SJCRH30 (cell line): ENCODE results near the gene LEP. TPM values are rescaled to one million over a fixed set of nuclear protein-coding genes. Genes with fewer than 3 reads are reported as not detected.

Experiments used
- DNase-seq, 2 experiments: peaks; one replicate each; pipeline ENCODE4 v3.0.0-alpha.2; 2015 to 2020
- H3K27ac ChIP-seq: fragments of 250-450 bp; sonication (Bioruptor Pico); 2 replicates; pipeline ENCODE4 v1.5.1; 2020; ENCODE audit warnings: mild to moderate bottlenecking, moderate library complexity
- H3K27me3 ChIP-seq: fragments of 250-450 bp; sonication (Bioruptor Pico); 2 replicates; pipeline ENCODE4 v1.5.1; 2020; ENCODE audit warnings: mild to moderate bottlenecking, moderate library complexity
- H3K36me3 ChIP-seq: fragments of 250-450 bp; sonication (Bioruptor Pico); 2 replicates; pipeline ENCODE4 v1.5.1; 2020; ENCODE audit warnings: mild to moderate bottlenecking, moderate library complexity
- H3K4me1 ChIP-seq: fragments of 250-450 bp; sonication (Bioruptor Pico); 2 replicates; pipeline ENCODE4 v1.5.1; 2020; ENCODE audit warnings: mild to moderate bottlenecking, moderate library complexity
- H3K4me3 ChIP-seq: fragments of 250-450 bp; sonication (Bioruptor Pico); 2 replicates; pipeline ENCODE4 v1.5.1; 2020; ENCODE audit warnings: mild to moderate bottlenecking, moderate library complexity
- H3K9me3 ChIP-seq: fragments of 250-450 bp; sonication (Bioruptor Pico); replicated peaks from 2 replicates; pipeline ENCODE4 v1.5.1; 2020; ENCODE audit warnings: mild to moderate bottlenecking, moderate library complexity
- total RNA-seq: library from RNA; depleted of rRNA; stranded (reverse); fragments of >200 nt; shearing (Covaris generic); gene quantifications from 2 replicates; pipeline ENCODE4 v1.2.3, GENCODE V29; 2014

The LEP gene
- total RNA-seq, 1 experiment from 2014 or later, result not detected

DNA sequence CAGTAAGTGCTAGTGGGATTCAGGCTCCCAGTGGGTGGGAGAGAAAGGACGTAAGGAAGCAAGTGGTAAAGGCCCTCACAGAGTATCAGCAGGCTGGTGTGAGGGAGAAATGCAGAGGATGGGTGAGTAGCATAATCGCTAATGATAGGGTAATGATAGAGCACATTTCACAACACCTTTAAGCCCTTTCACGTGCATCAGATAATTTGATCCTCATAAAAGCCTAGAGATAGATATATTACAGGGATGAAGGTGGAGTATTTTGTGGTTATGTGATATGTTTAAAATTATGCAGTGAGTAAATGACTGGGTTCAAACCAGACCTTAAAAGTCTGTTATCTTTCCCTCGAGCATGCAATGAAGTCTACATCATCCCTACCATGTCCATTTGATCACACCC lies 10.3 kb downstream of the LEP start:
- H3K4me1 ChIP-seq, result no peaks in the 10 kb centered on the region
- H3K27ac ChIP-seq, result no peak overlapping the region
- 0 out of 2 replicates have a peak, but pooled peaks cover 3% of the 10 kb centered on the region for H3K27me3 ChIP-seq
- no peak overlapping the region for H3K4me3 ChIP-seq
- DNase-seq, result no peak
- no peaks in the 10 kb centered on the region for H3K36me3 ChIP-seq
- no peaks in the 10 kb centered on the region for H3K9me3 ChIP-seq

DNA sequence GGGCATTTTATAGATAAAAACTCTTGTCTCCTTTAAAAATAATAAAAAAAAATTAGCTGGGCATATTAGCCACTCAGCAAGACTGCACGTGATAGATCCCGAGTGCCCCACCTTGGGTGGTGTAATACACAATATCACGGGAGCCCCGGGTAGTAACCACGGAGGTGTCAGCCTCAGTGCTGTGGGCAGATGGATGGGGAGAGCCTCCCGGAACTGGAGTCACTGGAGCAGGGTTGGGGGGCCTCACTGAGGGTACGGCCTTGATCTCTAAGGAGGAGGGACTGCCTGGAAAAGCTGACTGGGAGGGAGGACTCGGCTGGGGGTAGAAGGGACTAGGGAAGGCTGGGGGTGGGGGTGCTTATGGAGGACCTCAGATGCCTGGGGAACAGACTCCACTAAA lies 12.6 kb downstream of the LEP start:
- no peak overlapping the region for H3K4me3 ChIP-seq
- DNase-seq, result no peak
- H3K9me3 ChIP-seq, result no peaks in the 10 kb centered on the region
- H3K4me1 ChIP-seq, result no peaks in the 10 kb centered on the region
- no peak overlapping the region for H3K27ac ChIP-seq
- H3K36me3 ChIP-seq, result no peaks in the 10 kb centered on the region
- 0 out of 2 replicates have a peak, but pooled peaks cover 3% of the 10 kb centered on the region for H3K27me3 ChIP-seq

DNA sequence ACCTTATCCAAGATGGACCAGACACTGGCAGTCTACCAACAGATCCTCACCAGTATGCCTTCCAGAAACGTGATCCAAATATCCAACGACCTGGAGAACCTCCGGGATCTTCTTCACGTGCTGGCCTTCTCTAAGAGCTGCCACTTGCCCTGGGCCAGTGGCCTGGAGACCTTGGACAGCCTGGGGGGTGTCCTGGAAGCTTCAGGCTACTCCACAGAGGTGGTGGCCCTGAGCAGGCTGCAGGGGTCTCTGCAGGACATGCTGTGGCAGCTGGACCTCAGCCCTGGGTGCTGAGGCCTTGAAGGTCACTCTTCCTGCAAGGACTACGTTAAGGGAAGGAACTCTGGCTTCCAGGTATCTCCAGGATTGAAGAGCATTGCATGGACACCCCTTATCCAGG lies 13.4 kb downstream of the LEP start:
- H3K4me1 ChIP-seq, result peaks cover 5% of the 10 kb centered on the region
- no peaks in the 10 kb centered on the region for H3K36me3 ChIP-seq
- 0 out of 2 replicates have a peak, but pooled peaks cover 3% of the 10 kb centered on the region for H3K27me3 ChIP-seq
- H3K9me3 ChIP-seq, result no peaks in the 10 kb centered on the region
- H3K27ac ChIP-seq, result no peak overlapping the region
- H3K4me3 ChIP-seq, result no peak overlapping the region
- no peak for DNase-seq

DNA sequence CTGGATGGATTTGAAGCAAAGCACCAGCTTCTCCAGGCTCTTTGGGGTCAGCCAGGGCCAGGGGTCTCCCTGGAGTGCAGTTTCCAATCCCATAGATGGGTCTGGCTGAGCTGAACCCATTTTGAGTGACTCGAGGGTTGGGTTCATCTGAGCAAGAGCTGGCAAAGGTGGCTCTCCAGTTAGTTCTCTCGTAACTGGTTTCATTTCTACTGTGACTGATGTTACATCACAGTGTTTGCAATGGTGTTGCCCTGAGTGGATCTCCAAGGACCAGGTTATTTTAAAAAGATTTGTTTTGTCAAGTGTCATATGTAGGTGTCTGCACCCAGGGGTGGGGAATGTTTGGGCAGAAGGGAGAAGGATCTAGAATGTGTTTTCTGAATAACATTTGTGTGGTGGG lies 14.2 kb downstream of the LEP start:
- Histone ChIP-seq H3K4me1 (peaks cover 10% of the 10 kb centered on the region), H3K27ac (no peak overlapping the region), H3K27me3 (no peaks in the 10 kb centered on the region), H3K4me3 (no peak overlapping the region), H3K9me3 (no peaks in the 10 kb centered on the region), H3K36me3 (no peaks in the 10 kb centered on the region)
- no peak for DNase-seq

DNA sequence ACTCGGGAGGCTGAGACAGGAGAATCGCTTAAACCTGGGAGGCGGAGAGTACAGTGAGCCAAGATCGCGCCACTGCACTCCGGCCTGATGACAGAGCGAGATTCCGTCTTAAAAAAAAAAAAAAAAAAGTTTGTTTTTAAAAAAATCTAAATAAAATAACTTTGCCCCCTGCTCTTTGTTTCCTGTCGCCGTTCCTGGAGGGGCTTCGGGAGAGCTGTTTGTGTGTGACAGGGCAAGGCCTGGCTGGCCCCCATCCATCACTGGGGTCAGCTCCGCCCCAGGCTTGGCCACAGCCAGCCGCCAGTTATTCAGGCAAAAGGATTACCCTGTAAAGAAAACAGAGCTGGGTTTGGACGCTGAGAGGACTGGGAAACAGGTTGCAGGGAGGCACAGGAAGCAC lies 16.4 kb downstream of the LEP start:
- DNase-seq, result no peak
- Histone ChIP-seq H3K36me3 (no peaks in the 10 kb centered on the region), H3K27ac (no peak overlapping the region), H3K4me3 (no peak overlapping the region), H3K4me1 (peaks cover 10% of the 10 kb centered on the region), H3K9me3 (no peaks in the 10 kb centered on the region), H3K27me3 (no peaks in the 10 kb centered on the region)

DNA sequence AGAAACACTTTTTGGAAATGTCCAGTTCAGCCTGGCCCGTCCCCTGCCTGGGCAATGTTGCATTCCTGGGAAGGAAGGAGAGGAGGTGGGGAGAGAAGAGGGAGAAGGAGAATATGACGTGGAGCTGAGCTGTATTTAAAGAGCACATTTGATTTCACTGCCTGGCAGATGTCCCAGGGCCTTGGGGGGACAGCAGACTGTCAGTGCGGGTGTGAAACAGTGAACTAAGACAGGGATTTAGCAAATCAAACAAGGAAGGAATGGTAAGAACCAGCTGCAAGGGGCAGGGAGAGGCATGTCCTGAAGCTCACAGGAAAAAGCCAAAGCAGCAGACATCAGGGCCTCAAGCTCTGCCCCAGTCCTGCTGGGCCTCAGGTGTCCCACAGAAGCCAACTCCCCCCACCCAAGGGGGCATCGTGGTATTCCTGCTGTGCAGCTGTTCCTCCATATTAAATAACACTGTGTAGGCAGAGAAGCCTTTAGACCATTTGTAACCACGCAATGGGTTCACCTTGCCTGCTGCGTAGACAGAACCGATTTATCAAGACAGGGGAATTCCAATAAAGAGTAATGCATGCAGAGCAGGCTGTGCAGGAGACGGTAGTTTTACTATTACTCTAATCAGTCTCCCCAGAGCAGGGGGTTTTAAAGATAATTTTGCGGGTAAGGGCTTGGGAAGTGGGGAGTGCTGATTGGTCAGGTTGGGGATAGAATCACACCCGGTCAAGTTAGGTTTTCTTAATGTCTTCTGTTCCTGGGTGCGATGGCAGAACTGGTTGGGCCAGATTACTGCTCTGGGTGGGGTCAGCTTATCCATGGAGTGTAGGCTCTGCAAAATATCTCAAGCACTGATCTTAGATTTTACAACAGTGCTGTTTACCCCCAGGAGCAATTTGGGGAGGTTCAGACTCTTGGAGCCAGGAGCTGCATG lies 18.3 kb downstream of the LEP start:
- Histone ChIP-seq H3K27me3 (no peaks in the 10 kb centered on the region), H3K4me3 (no peak overlapping the region), H3K36me3 (no peaks in the 10 kb centered on the region), H3K4me1 (peaks cover 10% of the 10 kb centered on the region), H3K27ac (no peak overlapping the region), H3K9me3 (no peaks in the 10 kb centered on the region)
- DNase-seq, result peak; percentile 69 to 80

DNA sequence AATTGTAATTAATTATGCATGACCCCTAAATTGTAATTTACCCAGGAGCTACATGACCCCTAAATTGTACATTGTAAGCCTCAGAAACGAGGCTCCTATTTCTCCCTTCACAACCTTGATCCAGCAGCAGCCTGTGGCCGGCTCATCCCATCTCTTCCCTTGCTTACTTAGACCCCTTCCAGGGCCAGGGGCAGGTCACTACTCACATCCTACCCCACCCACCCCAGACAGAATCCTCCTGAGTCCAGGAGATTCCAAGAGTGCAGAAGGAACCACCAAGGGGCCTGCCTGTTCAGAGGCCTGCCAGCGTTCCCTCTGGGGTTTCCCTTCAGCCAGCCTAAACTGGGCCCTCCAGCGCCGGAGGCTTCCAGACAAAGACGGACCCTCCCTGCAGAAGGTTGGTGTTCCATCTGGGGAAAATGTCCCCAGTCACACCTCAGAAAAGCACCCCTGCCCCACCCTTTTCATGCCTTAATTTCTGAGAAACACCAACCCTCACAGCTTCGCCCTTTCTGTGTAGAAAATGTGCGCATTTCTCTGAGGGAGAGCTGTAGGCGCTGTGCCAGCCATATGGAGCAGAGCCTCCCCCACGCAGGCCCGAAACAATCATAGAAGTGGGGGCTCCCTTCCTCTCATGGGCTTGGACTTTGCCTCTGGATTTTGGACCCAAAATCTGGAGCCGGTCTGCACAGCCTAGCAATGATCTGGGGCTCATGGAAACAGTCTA lies 19.2 kb downstream of the LEP start:
- H3K4me1 ChIP-seq, result peaks cover 10% of the 10 kb centered on the region
- no peaks in the 10 kb centered on the region for H3K36me3 ChIP-seq
- H3K4me3 ChIP-seq, result no peak overlapping the region
- no peak overlapping the region for H3K27ac ChIP-seq
- no peaks in the 10 kb centered on the region for H3K9me3 ChIP-seq
- no peaks in the 10 kb centered on the region for H3K27me3 ChIP-seq
- no peak for DNase-seq

DNA sequence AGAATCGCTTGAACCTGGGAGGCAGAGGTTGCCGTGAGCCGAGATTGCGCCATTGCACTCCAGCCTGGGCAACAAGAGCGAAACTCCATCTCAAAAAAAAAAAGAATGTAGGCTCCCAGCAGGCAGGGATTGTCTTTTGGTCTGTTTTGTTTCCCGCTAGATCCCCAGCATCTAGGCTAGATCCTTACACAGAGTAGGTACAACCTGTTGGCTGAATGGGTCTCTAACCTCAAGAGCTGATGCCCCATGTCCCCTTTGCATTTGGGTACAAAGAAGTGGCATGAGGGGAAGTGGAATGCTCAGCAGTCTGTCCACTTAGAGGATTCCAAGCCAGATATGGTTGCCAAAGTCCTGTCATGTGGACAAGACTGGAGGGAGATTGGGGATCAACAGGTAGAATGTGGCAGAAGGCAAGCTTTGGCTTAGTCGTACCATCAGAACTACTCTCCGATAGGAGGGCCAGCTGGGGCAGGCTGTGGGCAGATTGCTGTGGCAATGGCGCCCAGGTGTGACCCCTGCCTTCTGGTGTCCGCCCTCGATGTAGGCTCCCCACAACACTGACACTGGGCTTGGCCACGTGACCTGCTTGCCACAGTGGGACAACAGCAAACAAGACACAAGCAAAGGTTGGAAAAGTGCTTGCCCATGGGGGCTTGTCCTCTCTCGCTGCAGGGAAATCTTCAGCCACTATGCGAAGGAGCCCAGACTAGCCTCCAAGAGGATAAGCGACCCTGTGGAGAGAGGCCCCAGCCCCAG lies 21.4 kb downstream of the LEP start:
- H3K4me3 ChIP-seq, result no peak overlapping the region
- DNase-seq, result no peak
- H3K4me1 ChIP-seq, result peaks cover 19% of the 10 kb centered on the region
- no peaks in the 10 kb centered on the region for H3K36me3 ChIP-seq
- H3K9me3 ChIP-seq, result no peaks in the 10 kb centered on the region
- no peaks in the 10 kb centered on the region for H3K27me3 ChIP-seq
- H3K27ac ChIP-seq, result no peak overlapping the region

DNA sequence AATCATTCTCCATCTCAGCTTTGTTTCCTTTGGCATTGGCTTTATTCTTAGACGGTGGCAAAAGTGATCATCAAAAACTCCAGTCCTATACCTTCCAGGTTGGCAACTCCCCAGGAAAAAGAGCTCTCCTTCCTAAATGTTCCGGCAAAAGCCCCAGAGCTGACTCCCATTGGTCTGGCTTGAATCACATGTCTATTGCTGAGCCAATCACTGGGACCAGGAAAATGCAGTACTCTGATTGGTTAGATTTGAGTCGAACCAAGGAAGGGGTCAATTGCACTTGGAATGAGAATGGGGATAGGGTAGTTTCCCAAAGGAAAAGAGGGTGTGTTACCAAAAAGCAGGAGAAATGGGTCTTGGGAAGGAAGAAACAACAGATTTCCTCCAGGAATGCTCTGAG lies 22.3 kb downstream of the LEP start:
- Histone ChIP-seq H3K9me3 (no peaks in the 10 kb centered on the region), H3K4me1 (peaks cover 19% of the 10 kb centered on the region), H3K36me3 (no peaks in the 10 kb centered on the region), H3K27me3 (no peaks in the 10 kb centered on the region), H3K4me3 (no peak overlapping the region), H3K27ac (no peak overlapping the region)
- peak; percentile 21 to 52 for DNase-seq

DNA sequence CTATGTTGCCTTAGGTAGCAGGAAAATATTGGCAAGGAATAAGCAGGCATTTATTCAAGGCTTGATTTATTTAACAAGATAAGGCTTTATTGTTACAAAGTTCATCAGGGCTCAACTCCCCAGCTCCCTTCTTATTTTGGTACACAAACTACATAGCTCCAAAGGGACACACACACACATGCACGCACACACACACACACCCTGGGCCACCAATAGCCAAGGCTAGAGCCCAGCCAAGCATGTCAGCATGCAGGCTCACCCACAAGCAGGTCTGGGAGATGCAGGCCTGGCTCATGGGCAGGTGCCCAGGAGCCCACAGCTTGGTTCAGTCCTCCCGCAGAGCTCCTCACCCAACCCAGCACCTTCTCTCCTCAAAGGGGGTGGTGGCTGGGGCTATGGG lies 23.4 kb downstream of the LEP start:
- H3K4me3 ChIP-seq, result no peak overlapping the region
- H3K27me3 ChIP-seq, result no peaks in the 10 kb centered on the region
- DNase-seq, result no peak
- H3K4me1 ChIP-seq, result peaks cover 14% of the 10 kb centered on the region
- no peaks in the 10 kb centered on the region for H3K36me3 ChIP-seq
- no peaks in the 10 kb centered on the region for H3K9me3 ChIP-seq
- H3K27ac ChIP-seq, result no peak overlapping the region

DNA sequence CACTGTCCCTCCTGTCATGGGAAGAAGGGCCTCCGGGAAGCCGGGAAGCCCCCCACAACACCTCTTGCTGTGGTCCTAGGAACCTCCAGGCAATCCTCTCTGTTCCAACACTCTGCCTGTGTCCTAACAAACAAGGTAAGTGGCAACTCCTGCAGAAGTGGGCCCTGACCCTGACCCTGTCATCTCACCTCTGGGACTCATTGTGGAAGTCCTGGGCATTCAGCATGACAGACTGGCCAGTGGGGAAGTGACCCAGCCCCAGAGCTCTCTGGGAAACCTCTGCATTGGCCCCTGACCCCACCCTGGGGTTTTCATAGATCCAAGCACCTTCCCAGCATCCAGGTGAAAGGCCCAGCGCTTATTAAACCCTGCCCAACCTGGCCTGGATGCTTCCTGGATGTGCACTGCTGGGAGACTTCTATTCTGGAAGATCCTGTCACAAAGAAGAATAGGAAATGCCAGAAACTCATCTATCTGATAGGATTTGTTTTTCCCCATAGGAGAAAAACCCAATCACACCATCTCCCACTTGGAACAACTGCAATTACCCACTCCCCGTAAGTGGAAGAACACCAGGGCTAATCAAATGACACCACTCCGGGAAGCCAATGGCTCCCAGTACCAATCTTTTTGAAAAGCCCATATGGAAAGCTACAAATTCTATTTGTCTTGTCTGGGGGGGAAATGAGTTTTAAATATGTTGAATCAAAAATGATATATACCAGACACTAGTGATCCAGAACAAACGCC lies 24.3 kb downstream of the LEP start:
- Histone ChIP-seq H3K27me3 (no peaks in the 10 kb centered on the region), H3K36me3 (no peaks in the 10 kb centered on the region), H3K4me1 (peaks cover 9% of the 10 kb centered on the region; the same call in 1 of the 2 replicates), H3K4me3 (no peak overlapping the region), H3K9me3 (no peaks in the 10 kb centered on the region), H3K27ac (no peak overlapping the region)
- no peak for DNase-seq

DNA sequence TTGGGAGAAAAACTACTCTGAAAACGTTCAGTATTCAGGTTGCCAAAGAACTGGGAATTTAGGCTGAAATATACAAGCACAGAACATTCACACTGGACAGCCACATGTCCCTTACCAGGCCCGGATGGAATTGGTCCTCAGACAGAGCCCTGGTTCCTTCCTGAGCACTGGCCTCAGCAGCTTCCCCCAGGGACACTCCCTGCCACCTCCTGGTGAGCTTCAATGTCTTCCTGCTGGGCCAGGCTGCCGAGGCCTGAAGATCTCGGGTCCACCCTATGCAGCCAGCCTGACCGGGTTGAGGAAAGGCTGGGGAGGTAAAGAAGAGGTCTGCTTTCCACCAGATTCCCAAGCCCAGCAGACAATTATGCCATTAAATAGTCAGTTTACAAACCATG lies 24.8 kb downstream of the LEP start:
- no peaks in the 10 kb centered on the region for H3K27me3 ChIP-seq
- no peaks in the 10 kb centered on the region for H3K9me3 ChIP-seq
- H3K4me3 ChIP-seq, result no peak overlapping the region
- no peaks in the 10 kb centered on the region for H3K36me3 ChIP-seq
- peaks cover 9% of the 10 kb centered on the region; the same call in 1 of the 2 replicates for H3K4me1 ChIP-seq
- DNase-seq, result no peak
- no peak overlapping the region for H3K27ac ChIP-seq

DNA sequence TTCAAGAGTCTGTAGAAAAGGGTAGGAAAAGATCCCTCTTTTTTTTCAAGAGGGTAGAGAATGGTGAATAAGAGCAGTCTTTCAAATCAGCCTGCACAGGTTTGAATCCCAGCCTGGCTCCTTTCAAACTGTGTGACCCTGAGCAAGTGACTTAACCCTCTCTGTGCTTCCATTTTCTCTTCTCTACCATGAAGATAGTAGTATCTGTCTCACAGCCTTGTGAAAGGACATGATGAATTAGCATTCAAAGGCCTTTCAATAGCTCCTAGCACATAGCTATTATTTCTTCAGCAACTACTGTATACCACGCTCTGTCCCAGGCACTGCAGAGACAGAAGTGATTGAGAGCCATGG lies 25.4 kb downstream of the LEP start:
- Histone ChIP-seq H3K27me3 (no peaks in the 10 kb centered on the region), H3K4me3 (peak overlapping the region; percentile 52), H3K27ac (peak overlapping the region; percentile 43; the same call in 1 of the 2 replicates)

DNA sequence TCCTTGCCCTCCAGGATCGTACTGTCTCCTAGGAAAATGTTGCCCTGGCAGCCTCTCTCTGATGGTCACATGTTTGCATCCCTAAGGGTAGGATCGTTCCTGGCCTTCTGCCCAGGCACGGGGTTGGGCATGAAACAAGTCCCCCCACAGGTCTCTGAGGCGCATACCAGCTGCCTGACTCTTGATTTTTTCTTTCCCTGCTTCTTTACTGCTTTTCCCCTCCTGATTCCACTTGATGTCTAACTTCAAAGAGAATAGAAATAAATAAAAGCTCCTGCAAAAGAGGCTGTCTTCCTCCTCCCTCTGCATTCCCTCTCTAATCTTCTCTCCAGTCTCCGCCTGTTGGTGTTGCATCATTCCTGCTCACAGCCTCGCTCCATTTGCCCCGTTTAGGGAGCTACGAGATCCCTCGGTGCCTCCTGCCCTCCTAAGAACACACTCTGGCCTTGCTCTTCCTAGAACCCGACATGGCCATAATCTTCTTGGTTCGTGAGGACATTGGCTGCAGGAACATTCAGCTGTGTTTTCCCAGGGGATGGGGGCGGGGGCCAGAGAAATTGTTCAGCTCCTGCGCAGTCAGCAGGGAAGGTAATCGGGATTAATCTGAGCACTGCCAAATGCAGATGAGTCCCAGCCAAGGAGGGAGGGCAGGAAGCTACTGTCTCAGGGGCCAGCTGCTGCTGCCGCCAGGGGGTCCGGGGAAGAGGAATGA lies 26.0 kb downstream of the LEP start:
- H3K27ac ChIP-seq, result peak overlapping the region; percentile 43
- no peaks in the 10 kb centered on the region for H3K27me3 ChIP-seq
- H3K9me3 ChIP-seq, result no peaks in the 10 kb centered on the region
- peak overlapping the region; percentile 52 for H3K4me3 ChIP-seq
- peaks cover 9% of the 10 kb centered on the region; the same call in 1 of the 2 replicates for H3K4me1 ChIP-seq
- no peaks in the 10 kb centered on the region for H3K36me3 ChIP-seq
- DNase-seq, result peak; percentile 85

More for the DNA sequence above, 25.4 kb downstream of the LEP start:
- H3K36me3 ChIP-seq, result no peaks in the 10 kb centered on the region
- DNase-seq, result no peak
- no peaks in the 10 kb centered on the region for H3K9me3 ChIP-seq
- peaks cover 9% of the 10 kb centered on the region; the same call in 1 of the 2 replicates for H3K4me1 ChIP-seq
